GM21737 (cell line): ENCODE results near the gene SAPCD2.

Source experiments
- ATAC-seq: cut with Tn5 transposase; IDR thresholded peaks from one replicate; pipeline ENCODE4 v1.9.1; 2021; ENCODE audit warnings: mild to moderate bottlenecking, moderate library complexity; ENCODE audit not compliant: unreplicated experiment

SAPCD2 gene

DNA sequence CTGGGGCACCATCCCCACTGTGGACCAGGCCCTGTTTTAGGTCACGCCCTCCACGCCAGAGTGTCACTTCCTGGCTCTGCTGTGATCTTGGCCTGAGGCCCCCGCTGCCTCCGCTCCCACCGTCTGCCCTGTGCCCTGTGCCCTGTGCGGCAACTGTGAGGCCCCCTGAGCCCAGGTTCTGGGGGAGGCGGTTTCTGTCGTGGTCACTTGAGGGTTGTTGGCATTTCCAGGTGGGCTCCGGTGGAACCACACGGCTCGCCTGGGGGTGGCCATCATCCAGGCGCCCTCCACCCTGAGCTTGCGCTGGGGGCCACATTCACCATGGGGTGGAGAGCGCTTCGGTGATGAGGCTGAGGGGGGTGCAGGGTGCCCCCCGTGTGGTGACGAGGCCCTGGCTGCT is 37.6 kb upstream of the SAPCD2 start:
- no peak for ATAC-seq

DNA sequence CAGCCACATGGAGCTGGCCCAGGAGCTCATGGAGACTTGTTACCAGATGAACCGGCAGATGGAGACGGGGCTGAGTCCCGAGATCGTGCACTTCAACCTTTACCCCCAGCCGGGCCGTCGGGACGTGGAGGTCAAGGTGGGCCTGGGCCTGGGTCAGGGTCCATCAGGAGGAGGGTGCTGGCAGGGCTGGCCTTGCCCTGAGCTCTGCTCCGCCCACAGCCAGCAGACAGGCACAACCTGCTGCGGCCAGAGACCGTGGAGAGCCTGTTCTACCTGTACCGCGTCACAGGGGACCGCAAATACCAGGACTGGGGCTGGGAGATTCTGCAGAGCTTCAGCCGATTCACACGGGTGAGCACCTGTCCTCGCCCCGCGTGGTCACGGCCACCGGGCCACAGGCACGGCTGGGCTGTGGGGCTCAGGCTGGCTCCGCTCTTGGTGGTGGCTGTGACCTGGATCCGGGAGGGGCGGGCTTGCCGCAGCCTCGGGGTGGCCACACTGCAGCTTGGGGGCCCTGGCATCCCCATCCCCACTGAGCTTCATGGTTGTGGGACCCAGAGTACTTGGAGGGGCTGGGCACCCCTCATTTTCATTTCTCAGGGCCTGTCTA is 37.1 kb upstream of the SAPCD2 start:
- no peak for ATAC-seq

DNA sequence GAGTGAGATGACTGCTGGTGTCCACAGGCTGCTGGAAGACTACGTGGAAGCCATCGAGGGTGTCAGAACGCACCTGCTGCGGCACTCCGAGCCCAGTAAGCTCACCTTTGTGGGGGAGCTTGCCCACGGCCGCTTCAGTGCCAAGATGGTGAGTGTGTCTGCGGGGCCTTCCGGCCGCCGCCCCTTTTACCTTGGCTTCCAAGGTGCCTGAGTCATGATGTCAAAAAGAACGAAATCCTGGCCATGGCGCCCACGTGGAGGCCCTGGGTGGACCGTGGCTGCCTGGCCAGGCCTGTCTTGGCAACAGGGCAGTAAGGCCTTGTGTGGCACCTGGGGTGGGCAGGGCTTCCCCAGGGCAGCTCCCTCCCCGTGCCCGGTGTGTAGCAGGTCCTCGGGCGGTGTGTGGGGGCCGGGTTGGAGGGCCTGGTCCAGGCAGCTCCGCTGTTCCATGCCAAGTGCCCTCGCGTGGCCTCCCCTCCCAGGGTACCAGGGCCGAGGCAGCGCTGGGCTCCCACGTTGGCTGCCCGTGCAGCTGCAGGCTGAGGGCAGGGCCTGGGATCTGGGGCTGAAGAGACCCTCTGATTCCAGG is 36.4 kb upstream of the SAPCD2 start:
- no peak for ATAC-seq

DNA sequence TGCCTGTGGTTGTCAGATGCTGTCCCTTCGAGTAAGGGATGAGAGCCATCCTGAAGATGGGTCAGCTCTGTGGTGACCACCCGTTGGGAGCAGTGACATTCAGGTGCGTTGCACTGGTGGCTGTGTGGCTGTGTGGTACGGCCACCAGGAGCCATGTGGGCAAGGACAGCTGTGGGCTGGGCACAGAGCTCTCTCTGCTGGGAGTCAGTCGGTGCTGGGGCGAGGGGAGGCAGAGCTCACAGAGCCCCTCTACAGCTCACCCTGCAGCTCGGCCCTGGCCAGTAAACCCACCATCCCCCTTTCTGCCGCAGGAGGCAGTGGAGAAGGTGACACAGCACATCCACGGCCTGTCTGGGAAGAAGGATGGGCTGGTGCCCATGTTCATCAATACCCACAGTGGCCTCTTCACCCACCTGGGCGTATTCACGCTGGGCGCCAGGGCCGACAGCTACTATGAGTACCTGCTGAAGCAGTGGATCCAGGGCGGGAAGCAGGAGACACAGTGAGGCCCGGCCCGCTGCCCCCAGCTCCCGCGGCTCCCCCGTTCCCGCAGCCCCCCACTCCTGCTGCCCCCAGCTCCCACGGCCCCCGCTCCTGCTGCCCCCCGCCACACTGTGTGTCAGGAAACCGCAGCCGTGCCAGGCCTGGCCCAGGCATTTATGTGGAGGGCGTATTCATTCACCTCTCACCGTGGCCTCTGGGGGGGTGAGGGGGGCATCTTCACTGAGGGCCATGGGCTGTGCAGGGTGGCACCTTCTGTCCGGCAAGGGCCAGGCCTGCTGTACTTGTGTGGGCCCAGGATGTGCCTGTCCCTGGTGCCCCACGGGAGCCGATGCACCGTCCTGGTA is 35.7 kb upstream of the SAPCD2 start:
- no peak for ATAC-seq

DNA sequence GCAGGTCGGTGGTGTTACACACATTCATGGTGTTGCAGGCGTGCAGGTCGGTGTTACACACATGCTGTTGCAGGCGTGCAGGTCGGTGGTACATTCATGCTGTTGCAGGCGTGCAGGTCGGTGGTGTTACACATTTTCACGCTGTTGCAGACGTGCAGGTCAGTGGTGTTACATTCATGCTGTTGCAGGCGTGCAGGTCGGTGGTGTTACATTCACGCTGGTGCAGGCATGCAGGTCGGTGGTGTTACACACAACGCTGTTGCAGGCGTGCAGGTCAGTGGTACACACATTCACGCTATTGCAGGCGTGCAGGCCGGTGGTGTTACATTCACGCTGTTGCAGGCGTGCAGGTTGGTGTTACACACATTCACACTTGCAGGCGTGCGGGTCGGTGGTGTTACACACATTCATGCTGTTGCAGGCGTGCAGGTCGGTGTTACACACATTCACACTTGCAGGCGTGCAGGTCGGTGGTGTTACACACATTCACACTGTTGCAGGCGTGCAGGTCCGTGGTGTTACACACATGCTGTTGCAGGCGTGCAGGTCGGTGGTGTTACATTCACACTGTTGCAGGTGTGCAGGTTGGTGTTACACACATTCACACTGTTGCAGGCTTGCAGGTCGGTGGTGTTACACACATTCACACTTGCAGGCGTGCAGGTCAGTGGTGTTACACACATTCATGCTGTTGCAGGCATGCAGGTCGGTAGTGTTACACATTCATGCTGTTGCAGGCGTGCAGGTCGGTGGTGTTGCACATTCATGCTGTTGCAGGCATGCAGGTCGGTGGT is 33.0 kb upstream of the SAPCD2 start:
- no peak for ATAC-seq

DNA sequence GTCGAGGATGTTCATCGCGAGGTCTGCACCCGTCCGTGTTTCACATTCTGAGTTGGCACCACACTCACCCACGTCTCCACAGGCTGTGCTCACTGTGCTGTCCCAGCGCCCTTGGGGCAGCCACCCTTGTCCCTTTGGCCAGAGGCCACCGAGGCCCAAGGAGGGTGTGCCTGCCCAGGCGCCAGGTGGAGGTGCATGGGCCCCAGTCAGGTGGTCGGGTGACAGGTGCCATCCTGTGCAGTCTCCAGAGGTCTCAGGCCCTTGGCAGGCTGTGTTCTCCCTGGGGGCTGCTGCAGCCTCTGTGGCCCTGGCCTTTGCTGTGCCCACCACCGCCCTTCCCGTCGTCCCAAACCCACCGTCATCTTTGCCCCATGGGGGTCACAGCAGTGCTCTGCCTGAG is 28.9 kb upstream of the SAPCD2 start:
- no peak for ATAC-seq

DNA sequence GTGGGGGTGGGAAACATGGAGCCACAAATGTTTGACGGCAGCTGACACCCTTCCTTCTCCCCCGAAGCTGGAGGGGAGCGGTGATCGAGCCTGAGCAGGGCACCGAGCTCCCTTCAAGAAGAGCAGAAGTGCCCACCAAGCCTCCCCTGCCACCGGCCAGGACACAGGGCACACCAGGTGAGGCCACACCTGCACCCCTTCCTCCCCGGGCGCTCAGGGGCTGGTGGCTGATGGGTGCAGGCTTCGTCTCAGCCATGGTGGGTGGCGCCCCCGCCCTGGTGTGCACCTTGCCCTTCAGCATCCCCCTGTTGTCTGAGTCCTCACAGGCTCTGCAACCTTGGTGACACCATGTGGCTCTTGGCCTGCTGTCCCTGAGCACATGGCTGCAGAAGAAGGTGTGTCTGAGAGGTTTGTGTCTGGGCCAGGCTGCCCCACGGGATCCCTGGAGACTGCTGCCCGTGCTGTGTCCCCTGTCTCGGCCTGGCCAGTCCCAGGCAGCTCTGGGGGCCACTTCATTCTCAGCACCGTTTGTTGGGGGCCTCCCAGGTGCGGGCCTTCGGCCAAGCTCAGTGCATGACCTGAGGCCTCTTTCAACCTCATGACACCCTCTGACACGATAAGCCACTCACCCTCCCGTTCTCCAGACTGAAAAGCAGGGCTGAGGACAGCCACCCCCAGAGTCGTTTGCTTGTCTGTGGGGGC is 27.6 kb upstream of the SAPCD2 start:
- ATAC-seq: no peak

DNA sequence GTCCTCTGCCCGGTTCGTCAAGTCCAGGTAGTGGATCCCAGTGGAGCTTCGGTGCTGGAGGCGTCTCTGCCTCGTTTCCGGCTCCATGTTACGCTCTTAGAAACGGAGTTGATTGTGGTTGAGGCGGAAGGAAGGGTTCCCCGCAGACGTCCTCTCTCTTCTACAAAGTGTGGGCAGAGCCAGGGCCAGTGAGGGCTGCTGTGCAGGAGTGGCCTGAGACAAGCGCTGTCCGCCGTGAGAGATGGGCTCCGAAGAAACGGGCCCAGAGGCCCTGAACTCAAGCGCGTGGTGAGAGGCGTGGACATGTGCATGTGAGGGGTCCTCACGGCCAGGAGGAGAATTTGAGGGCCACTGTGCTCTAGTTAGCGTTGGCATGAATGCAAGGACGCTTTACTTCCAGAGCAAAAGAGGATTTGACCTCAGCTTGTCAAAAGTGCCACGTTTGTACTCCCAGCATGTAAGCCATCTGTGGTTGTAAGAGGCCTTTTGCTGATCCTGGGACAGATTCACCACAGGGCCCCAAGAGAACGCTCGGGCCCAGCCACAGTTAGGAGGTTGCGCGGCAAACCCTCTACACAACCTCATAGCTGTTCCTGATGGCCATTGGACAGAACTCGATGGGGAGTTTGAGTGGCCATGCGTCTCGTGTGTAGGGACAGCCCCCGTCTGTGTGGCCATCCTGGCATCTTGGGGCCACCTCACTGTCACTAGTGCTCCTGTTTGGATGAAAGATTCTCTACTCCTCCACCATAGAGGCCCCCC is 26.6 kb upstream of the SAPCD2 start:
- ATAC-seq: no peak

DNA sequence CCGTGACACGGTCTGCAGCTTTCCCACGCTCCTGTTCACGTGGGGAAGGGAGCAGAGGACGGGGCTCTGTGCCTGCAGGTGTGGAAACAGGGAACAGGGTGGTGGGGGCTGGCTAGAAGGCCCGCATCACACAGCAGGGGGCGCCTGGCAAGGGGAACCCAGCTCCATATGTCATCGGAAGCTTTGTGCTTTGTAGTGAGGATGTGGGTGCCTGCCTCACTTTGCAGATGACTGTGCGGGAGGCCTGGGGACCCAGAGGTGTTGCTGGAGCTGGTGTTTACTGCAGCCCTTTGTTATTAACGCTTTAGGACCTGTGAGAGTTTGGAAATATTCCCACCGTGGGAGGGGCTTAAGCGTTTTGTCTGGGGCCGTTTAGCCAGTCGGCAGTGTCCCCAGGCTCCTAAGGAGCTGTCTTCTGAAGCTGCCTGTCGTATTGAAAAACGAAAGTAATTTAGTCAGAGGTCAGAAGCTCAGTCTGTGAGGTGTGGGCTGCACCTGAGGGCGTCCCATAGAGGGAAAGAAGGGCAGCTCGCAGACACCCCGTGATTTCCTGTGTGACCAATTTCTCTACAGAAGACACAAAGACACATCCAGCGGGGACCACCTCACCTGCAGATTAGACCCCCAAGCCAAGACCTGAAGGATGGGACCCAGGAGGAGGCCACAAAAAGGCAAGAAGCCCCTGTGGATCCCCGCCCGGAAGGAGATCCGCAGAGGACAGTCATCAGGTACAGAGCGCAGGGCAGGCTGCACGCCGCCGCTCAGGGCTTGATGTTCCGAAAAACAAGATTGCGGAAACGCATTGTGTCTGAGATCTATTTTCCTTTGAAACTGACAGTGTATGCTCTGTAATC is 25.5 kb upstream of the SAPCD2 start:
- peak; percentile 63 for ATAC-seq

DNA sequence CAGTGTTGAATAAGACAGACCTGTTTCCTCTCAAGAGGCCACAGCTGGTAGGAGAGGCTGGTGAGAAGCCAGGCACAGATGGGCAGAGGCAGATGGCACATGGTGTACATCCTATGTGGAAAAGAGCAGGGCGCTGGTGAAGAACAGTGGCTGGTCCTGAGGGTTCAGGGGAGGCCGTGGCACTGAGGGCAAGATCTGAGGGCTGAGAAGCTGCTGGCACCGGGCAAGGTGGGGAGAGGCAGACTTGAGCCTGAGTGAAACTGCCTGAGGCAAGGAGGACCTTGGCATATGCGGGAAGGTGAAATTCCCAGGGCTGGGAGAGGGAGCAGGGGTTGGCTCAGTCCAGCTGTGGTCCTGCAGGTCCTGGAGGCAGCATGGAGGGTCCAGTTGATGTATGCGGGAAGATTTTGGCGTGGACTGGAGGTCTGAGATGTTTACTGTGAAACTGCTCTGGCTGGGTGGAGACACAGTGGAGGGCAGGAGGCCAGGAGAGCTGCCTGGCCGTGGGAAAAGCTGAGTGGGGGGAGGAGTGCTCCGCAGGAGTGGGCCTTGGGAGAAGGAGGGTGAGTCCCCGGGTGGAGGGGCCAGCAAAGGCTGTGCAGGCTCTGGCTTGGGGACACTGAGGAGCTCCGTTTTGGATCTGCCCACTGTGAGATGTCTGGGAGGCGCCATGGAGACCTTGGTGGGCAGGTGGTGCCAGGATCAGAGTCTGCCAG is 19.0 kb upstream of the SAPCD2 start:
- ATAC-seq: no peak

DNA sequence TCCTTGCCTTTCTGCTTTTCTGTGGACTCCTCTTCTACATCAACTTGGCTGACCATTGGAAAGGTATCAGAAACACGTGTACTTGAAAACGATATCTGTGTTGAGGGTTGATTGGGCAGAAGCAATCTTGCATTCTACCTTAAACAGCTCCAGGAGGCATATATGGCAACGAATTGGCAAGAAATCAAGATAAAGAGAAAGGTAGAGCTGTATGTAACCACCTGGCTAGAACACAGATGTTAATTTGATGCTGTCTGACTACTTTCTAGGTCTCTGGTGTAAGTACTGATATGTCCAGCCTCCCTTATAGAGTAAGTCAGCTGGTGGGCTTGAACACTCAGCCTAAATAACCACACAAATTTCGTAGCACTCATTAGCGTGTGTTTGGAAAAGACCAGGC is 17.8 kb upstream of the SAPCD2 start:
- no peak for ATAC-seq

DNA sequence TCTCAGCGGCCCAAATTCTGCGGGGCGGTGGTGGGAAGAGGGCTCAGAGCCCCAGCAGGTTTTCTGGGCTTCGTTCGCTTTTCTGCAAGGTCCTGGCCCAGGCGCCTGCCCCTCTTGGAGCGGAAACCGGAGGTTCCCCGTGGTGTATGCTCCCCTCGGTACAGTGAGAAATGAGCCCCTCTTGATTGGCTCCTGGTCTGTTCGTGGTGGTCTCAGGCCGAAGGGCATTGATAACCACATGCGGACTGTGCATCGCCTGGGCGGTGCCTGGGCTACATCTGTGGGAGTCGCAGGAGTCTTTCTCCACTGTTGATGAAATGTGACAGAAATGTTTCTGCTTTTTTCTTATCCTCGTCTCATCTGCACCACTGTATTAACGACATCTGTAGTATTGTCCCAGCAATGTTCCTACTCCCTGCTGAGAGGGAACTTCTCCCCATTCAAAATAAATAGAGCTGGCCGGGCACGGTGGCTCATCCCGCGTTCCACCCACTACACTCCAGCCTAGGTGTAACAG is 17.1 kb upstream of the SAPCD2 start:
- no peak for ATAC-seq

DNA sequence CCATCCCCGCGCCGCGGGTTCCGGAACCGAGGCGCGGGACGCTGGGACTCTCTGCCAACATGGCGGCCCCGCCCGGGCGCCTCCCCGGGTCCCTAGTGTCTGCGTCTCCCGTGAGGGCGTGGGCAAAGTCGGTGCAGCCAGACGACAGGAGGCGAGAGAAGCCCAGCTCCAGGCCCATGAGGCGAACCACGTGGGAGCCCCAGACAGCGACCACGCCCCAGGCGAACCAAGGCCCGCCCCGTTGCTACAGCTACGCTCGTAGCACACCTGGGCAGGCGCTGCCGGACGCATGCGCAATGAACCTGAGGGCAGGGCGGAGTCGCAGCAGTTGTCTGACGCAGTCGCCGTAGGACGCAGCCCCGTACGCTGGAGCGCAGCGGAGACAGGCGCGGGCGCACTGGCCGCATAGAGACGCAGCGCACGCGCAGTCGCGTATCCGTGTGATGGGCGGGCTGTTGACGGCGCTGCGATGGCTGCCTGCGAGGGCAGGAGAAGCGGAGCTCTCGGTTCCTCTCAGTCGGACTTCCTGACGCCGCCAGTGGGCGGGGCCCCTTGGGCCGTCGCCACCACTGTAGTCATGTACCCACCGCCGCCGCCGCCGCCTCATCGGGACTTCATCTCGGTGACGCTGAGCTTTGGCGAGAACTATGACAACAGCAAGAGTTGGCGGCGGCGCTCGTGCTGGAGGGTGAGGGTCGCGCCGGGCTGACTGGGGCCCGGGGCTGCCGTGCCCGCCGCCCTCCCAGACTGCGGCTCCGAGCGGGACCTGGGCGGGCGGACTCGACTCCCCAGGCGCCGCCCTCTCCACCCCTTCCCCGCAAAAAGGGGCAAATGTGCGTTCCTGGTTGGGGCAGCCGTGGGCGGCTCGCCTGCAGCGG is 16.4 kb upstream of the SAPCD2 start, which contains the start of gene MAN1B1:
TSS of gene MAN1B1 (plus strand) at position 455 of the 878 bp plus-strand sequence. CDS start at position 470, 15 bp downstream.
- peak; percentile 66 for ATAC-seq

DNA sequence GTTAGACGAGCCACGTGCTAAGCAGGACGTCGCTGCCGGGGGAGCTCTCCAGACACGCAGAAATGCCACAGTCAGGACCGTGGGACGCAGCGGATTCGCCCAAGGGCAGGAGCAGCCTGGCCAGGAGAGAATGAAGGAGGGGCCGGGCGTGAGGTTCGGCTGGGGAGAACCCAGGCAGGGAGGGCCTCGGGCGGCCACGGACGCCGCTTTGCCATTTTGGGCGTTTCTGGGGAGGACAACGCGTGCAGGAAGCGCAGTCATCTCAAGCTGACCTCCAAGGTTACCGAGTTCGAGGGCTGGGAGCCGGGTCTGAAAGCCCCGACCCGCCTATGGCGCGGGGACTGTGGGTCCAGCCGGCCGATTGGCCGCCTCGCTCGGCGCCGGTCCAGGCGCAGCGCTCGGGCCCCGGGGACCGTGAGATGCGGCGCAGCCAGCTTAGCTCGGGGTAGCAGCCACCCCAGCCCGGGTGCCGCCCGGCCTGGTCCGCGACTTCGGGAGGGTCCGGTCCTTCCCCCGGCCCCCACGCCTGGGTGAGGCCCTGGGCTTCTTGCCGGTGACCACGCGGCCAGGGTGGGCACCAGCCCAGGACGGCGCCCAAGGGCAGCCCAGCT is 15.7 kb upstream of the SAPCD2 start:
- no peak for ATAC-seq

DNA sequence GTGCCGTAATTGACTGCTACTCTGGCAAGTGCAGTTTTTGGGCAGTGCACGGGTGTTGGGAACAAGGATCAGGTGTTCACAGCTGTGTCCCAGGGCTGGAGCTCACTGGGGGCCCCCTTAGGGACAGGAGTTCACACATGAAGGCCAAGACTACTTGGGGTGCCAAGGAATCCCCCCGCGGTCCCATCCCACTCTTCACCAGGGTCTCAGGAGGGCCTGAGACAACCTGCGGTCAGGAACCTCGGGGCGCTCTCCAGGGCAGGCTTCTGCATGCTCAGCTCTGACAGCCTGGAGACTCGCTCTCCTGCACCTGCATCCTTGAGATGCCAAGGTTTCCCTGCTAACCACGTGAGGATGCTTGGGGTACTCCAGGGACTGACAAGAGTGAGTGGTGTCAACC is 14.2 kb upstream of the SAPCD2 start:
- no peak for ATAC-seq

DNA sequence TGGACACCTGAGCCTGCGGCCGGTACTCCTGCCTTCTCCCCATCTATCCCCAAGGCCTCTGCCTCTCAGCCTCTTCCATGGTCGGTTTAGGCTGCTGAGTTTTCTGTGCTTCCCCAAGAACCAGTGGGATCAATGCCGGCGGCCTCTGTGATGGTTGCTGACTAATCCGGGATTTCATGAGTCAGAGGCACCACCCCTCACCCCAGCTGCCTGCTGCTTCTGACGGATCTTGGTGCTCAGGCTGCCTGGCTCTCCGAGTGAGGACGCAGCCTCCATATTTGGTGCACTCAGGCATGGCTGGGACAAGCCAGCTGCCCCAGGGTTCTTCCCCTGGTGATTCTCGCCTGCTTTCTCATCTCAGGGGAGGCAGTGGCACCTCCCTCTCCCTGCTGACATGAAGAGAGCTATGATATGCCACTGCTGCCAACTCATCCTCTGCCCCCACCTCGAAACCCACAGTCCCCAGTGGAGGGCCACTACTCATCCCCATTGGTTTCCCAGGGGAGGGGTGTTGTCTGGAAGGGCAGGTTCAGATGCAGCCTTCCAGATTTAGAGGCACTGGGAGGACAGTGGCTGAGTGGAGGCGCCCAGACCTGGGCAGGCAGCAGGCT is 13.1 kb upstream of the SAPCD2 start:
- no peak for ATAC-seq
